SU-DHL-6 (cell line): ENCODE measurements around the gene PTPRG.

Experiments
- EZH2phosphoT487 ChIP-seq: fragments of 200-600 bp; sonication (generic), shearing (Covaris generic); conservative IDR thresholded peaks from 2 replicates; pipeline ENCODE4 v1.6.1; 2018; ENCODE audit warnings: mild to moderate bottlenecking, antibody characterized with exemption, low read length, moderate library complexity, mixed read lengths
- TF ChIP-seq, protein P1 (sequence below): fragments of 200-600 bp; sonication (generic); IDR thresholded peaks from one replicate; pipeline ENCODE4 v1.5.1; 2017; ENCODE audit warnings: antibody characterized with exemption, mild to moderate bottlenecking, low read length, moderate library complexity; ENCODE audit not compliant: insufficient read depth, poor library complexity, severe bottlenecking

DNA sequence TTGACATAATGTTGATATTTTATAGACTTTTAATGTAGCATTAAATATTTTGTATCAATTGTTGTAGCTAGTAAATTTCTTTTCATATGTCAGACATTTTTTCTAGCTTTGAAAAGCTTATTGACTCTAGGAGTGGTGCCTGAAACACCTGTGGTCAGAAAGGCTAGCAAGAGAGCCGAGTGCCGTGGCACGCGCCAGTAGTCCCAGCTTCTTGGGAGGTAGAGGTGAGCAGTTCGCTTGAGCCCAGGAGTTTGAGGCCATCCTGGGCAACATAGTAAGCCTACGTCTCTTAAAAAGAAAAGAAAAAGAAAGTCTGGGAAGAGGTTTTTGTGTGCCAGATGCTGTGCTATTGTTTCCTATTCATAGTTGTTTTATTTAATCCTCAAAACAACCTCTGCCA, 613.8 kb downstream of the PTPRG start:
- TF ChIP-seq, protein P1, sequence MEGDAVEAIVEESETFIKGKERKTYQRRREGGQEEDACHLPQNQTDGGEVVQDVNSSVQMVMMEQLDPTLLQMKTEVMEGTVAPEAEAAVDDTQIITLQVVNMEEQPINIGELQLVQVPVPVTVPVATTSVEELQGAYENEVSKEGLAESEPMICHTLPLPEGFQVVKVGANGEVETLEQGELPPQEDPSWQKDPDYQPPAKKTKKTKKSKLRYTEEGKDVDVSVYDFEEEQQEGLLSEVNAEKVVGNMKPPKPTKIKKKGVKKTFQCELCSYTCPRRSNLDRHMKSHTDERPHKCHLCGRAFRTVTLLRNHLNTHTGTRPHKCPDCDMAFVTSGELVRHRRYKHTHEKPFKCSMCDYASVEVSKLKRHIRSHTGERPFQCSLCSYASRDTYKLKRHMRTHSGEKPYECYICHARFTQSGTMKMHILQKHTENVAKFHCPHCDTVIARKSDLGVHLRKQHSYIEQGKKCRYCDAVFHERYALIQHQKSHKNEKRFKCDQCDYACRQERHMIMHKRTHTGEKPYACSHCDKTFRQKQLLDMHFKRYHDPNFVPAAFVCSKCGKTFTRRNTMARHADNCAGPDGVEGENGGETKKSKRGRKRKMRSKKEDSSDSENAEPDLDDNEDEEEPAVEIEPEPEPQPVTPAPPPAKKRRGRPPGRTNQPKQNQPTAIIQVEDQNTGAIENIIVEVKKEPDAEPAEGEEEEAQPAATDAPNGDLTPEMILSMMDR: no peak
- no peak for TF ChIP-seq EZH2phosphoT487
